K562 (cell line): ENCODE data around the gene TMEM234. TPM values are rescaled to one million over a fixed set of nuclear protein-coding genes. Genes with fewer than 3 reads are reported as not detected.

Experiments used
- CBX8 ChIP-seq: fragments of 200-600 bp; sonication (generic); IDR thresholded peaks from 2 replicates; pipeline ENCODE4 v1.6.1; 2012; ENCODE audit warnings: borderline replicate concordance, mixed run types, low read depth, mild to moderate bottlenecking, moderate library complexity, mixed read lengths, low read length, control low read depth, inconsistent platforms; ENCODE audit not compliant: poor library complexity, severe bottlenecking; ENCODE audit errors: extremely low read depth
- CHD1 ChIP-seq: fragments of 200-600 bp; sonication (generic); IDR thresholded peaks from one replicate; pipeline ENCODE4 v1.6.1; 2012; ENCODE audit warnings: mild to moderate bottlenecking, moderate library complexity, low read length, inconsistent platforms
- CREM ChIP-seq: IDR thresholded peaks from 2 replicates; pipeline ENCODE4 v1.6.1; 2014; ENCODE audit warnings: antibody characterized with exemption, low read depth
- ETS1 ChIP-seq: conservative IDR thresholded peaks from 2 replicates; pipeline ENCODE4 v1.6.1; 2011; ENCODE audit warnings: low read depth, mild to moderate bottlenecking, low read length; ENCODE audit not compliant: control insufficient read depth
- ETV1 ChIP-seq: fragments of 450-650 bp; conservative IDR thresholded peaks from 2 replicates; pipeline ENCODE4 v1.6.1; 2016; ENCODE audit warnings: missing genetic modification characterization, control low read depth, low read depth, missing compliant biosample characterization
- KAT7 ChIP-seq: sonication (generic); formaldehyde crosslinking; IDR thresholded peaks from 2 replicates; pipeline ENCODE4 v1.8.0; 2022; ENCODE audit warnings: missing genetic modification reagents, mild to moderate bottlenecking, borderline replicate concordance
- RBM15 ChIP-seq: fragments of 200-400 bp; formaldehyde crosslinking; IDR thresholded peaks from 2 replicates; pipeline ENCODE4 v1.6.1; 2018; ENCODE audit warnings: mild to moderate bottlenecking, low read length, moderate library complexity; ENCODE audit not compliant: insufficient read depth
- SRSF9 ChIP-seq: fragments of 200-400 bp; formaldehyde crosslinking; IDR thresholded peaks from 2 replicates; pipeline ENCODE4 v1.6.1; 2017; ENCODE audit warnings: low read depth, low read length, borderline replicate concordance
- ZNF707 ChIP-seq: fragments of 250-450 bp; sonication (Bioruptor Pico); conservative IDR thresholded peaks from 2 replicates; pipeline ENCODE4 v1.8.0; 2022; ENCODE audit warnings: inconsistent platforms, mild to moderate bottlenecking, moderate library complexity
- polyA plus RNA-seq, 8 experiments: library from polyadenylated mRNA; depleted of rRNA in 4 of 8; stranded (reverse) in 5 of 8; unstranded in 3 of 8; fragments of >200 nt; fragmentation: Nextera tagmentation in 2 of 8; fragmentation: Illumina TruSeq in 1 of 8; extraction: Ambion mirVana in 2 of 8; extraction: Trizol in 1 of 8; gene quantifications; 2 replicates each; pipeline versions ENCODE4 v1.2.1 to v1.2.3, GENCODE V29; 2011 to 2014; ENCODE audit warnings: inconsistent platforms in 1 of 8, missing spikeins in 1 of 8
- total RNA-seq, 7 experiments: library from RNA; depleted of rRNA in 6 of 7; stranded (reverse); fragments of >200 nt in 6 of 7; fragmentation: Illumina TruSeq in 2 of 7; extraction: Trizol in 2 of 7; gene quantifications; 2 replicates each; pipeline versions ENCODE4 v1.2.1 to v1.2.3, GENCODE V29; 2011 to 2021; ENCODE audit warnings: low replicate concordance in 1 of 7
- TF ChIP-seq, protein P1 (sequence below): sonication (generic); formaldehyde crosslinking; IDR thresholded peaks from 2 replicates; pipeline ENCODE4 v1.8.0; 2023; ENCODE audit warnings: mild to moderate bottlenecking, missing genetic modification reagents
- TF ChIP-seq, protein P2 (sequence below): sonication (generic); formaldehyde crosslinking; IDR thresholded peaks from 2 replicates; pipeline ENCODE4 v1.8.1; 2023; ENCODE audit warnings: mild to moderate bottlenecking, missing genetic modification reagents
- TF ChIP-seq, protein P3 (sequence below): sonication (generic); formaldehyde crosslinking; IDR thresholded peaks from 2 replicates; pipeline ENCODE4 v1.8.1; 2023; ENCODE audit warnings: missing genetic modification reagents, mild to moderate bottlenecking, borderline replicate concordance

Gene TMEM234
- total and polyA plus RNA-seq, 9 of the 15 experiments (the other 6 are each of a cell fraction or from before 2014, with no cell fraction given) = 5.0 to 12.9 (median 7.6) TPM

DNA sequence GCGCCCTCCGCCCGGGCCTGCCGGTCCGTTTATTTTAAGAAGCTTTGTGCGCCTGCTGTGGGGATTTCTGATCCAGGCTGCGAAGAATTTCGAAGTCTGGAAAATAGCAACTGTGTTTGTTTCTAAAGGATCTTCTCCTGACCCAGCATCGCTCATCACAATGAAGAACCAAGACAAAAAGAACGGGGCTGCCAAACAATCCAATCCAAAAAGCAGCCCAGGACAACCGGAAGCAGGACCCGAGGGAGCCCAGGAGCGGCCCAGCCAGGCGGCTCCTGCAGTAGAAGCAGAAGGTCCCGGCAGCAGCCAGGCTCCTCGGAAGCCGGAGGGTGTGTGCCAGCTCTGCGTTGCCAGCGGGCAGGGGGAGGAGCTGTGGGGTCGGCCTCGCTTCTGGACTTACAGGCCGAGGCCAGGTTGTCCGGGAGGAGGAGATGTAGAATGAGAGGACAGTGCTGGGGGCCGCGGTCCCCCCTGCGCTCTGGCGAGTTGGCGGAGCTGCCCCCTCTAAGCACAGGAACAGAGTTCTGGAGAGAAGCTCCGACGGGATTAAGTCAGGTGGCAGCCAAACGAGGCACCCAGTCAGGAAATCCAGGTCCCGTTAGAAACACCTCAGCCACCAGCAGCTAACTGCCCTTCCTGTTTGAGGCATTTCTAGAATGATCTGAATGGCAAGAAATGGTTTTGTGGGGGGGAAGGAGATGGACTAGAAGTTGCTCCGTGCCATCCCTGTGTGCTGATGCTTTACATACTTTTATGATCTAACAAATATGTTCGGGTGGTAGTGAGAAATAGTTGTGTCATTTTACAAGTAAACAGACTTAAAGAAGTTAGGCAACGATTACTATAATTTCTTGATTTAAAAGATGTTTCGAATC is 41.7 kb downstream of the TMEM234 start (continued):
- TF ChIP-seq ETS1 (0 out of 2 replicates have a peak, but pooled peaks have one; percentile 20), CHD1 (peak; percentile 91), CREM (peak; percentile 1; the same call in 1 of the 2 replicates), KAT7 (CRISPR knock-in tag) (peak; percentile 64), RBM15 (no peak), ETV1 (tag) (peak; percentile 67; the same call in 1 of the 2 replicates), SRSF9 (no peak), ZNF707 (no peak), CBX8 (no peak)
- TF ChIP-seq, protein P1, sequence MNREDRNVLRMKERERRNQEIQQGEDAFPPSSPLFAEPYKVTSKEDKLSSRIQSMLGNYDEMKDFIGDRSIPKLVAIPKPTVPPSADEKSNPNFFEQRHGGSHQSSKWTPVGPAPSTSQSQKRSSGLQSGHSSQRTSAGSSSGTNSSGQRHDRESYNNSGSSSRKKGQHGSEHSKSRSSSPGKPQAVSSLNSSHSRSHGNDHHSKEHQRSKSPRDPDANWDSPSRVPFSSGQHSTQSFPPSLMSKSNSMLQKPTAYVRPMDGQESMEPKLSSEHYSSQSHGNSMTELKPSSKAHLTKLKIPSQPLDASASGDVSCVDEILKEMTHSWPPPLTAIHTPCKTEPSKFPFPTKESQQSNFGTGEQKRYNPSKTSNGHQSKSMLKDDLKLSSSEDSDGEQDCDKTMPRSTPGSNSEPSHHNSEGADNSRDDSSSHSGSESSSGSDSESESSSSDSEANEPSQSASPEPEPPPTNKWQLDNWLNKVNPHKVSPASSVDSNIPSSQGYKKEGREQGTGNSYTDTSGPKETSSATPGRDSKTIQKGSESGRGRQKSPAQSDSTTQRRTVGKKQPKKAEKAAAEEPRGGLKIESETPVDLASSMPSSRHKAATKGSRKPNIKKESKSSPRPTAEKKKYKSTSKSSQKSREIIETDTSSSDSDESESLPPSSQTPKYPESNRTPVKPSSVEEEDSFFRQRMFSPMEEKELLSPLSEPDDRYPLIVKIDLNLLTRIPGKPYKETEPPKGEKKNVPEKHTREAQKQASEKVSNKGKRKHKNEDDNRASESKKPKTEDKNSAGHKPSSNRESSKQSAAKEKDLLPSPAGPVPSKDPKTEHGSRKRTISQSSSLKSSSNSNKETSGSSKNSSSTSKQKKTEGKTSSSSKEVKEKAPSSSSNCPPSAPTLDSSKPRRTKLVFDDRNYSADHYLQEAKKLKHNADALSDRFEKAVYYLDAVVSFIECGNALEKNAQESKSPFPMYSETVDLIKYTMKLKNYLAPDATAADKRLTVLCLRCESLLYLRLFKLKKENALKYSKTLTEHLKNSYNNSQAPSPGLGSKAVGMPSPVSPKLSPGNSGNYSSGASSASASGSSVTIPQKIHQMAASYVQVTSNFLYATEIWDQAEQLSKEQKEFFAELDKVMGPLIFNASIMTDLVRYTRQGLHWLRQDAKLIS = no peak
- TF ChIP-seq, protein P2, sequence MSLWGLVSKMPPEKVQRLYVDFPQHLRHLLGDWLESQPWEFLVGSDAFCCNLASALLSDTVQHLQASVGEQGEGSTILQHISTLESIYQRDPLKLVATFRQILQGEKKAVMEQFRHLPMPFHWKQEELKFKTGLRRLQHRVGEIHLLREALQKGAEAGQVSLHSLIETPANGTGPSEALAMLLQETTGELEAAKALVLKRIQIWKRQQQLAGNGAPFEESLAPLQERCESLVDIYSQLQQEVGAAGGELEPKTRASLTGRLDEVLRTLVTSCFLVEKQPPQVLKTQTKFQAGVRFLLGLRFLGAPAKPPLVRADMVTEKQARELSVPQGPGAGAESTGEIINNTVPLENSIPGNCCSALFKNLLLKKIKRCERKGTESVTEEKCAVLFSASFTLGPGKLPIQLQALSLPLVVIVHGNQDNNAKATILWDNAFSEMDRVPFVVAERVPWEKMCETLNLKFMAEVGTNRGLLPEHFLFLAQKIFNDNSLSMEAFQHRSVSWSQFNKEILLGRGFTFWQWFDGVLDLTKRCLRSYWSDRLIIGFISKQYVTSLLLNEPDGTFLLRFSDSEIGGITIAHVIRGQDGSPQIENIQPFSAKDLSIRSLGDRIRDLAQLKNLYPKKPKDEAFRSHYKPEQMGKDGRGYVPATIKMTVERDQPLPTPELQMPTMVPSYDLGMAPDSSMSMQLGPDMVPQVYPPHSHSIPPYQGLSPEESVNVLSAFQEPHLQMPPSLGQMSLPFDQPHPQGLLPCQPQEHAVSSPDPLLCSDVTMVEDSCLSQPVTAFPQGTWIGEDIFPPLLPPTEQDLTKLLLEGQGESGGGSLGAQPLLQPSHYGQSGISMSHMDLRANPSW = no peak
- TF ChIP-seq, protein P3, sequence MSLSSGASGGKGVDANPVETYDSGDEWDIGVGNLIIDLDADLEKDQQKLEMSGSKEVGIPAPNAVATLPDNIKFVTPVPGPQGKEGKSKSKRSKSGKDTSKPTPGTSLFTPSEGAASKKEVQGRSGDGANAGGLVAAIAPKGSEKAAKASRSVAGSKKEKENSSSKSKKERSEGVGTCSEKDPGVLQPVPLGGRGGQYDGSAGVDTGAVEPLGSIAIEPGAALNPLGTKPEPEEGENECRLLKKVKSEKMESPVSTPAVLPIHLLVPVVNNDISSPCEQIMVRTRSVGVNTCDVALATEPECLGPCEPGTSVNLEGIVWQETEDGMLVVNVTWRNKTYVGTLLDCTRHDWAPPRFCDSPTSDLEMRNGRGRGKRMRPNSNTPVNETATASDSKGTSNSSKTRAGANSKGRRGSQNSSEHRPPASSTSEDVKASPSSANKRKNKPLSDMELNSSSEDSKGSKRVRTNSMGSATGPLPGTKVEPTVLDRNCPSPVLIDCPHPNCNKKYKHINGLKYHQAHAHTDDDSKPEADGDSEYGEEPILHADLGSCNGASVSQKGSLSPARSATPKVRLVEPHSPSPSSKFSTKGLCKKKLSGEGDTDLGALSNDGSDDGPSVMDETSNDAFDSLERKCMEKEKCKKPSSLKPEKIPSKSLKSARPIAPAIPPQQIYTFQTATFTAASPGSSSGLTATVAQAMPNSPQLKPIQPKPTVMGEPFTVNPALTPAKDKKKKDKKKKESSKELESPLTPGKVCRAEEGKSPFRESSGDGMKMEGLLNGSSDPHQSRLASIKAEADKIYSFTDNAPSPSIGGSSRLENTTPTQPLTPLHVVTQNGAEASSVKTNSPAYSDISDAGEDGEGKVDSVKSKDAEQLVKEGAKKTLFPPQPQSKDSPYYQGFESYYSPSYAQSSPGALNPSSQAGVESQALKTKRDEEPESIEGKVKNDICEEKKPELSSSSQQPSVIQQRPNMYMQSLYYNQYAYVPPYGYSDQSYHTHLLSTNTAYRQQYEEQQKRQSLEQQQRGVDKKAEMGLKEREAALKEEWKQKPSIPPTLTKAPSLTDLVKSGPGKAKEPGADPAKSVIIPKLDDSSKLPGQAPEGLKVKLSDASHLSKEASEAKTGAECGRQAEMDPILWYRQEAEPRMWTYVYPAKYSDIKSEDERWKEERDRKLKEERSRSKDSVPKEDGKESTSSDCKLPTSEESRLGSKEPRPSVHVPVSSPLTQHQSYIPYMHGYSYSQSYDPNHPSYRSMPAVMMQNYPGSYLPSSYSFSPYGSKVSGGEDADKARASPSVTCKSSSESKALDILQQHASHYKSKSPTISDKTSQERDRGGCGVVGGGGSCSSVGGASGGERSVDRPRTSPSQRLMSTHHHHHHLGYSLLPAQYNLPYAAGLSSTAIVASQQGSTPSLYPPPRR (CRISPR knock-in tag) = no peak
